NCI-H2196 (cell line): ENCODE results near the gene ESPNL.

Source experiments
- DNase-seq: peaks from one replicate; lab custom pipeline; 2025; ENCODE audit not compliant: unreplicated experiment; lab: John Stamatoyannopoulos, UW

The ESPNL gene

DNA sequence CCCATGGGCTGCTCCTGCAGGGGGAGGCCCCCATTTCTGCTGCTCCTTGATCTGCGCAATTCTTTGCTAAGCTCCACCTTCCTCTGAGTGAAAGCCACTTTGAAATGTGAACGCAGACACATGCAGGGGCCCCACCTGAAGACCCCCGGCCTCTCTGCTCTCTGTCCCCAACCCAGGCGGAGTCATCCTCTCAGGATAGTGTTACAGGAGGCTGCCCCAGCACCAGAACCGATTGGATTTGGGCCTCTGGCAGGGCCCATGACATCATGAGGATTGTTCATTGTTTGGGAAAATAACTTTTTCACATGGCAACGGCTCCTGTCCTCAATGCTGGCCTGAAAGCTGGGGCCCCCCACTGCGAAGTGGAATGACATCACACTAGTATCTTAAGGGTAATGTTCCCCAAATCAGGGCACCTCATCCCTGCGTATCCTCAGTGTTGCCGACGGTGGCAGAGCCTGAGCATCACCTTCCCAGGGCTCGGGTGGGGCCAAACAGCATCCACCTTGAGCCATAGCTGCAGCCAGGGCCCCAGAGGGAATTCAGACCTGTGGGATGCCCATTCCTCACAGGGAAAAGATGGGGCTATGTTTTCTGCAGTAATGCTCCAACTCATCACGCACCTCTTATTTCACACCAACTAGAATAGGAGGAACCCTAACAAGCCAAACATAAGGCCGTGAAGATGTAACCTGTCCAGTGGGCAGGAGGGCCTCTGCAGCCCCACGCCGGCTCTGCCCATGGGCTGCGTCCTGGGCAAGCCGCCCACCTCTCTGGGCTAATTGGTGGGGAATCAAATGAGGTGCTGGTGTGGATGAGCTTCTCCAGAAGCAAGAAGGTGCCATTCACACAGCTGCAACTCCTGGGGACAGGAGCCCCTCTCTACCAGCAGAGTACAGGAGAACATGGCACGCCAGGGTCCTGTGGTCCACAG, 55.9 kb downstream of the ESPNL start:
- no peak for DNase-seq

DNA sequence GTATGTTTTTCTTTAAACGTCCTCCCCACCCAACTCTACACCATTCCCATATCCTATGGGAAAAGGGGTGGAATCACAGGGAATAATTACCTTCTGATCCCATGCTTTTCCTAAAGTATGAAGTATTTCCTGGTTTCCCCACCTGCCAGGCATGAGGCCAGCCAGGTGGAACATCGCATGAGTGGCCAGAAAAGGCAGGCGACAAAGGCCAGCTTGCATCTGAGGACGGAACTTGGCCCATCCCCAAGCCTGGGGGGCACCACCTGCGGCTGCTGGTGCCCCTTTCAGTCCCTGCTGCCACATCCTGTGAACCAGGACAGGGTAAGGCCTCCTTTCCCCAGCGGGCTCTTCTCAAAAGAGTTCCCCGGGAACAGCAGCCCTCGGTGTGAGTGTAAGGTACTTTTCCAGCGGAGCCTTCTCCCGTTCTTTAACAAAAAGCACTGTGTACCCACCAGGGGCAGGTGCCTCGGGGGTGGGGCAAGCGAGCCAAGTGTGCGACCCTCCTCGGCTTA, 57.4 kb downstream of the ESPNL start:
- DNase-seq = peak; percentile 75

DNA sequence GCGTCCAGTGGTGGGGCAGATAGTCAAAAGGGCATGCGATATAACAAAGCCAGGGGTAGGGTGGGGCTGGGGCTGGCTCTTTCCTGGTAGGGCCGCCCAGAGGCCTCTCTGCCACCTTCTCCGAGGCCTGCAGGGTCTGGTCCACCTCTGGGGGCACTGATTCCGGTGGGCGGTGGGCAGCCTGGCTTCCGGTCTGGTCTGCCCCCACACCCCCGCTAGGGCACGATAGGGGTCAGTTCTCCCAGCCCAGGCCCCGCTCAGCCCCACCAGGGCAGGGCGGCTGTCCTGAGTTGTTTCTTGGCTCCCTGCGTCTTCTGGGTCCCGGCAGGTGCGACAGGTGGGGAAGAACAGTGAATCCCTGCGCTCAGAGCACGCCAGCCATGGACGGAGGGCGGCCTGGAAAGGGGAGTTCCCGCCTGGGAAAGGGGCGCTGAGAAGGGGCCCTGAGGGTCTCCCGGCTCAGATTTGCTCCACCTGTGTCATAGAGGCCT, 57.9 kb downstream of the ESPNL start:
- DNase-seq = peak; percentile 39

DNA sequence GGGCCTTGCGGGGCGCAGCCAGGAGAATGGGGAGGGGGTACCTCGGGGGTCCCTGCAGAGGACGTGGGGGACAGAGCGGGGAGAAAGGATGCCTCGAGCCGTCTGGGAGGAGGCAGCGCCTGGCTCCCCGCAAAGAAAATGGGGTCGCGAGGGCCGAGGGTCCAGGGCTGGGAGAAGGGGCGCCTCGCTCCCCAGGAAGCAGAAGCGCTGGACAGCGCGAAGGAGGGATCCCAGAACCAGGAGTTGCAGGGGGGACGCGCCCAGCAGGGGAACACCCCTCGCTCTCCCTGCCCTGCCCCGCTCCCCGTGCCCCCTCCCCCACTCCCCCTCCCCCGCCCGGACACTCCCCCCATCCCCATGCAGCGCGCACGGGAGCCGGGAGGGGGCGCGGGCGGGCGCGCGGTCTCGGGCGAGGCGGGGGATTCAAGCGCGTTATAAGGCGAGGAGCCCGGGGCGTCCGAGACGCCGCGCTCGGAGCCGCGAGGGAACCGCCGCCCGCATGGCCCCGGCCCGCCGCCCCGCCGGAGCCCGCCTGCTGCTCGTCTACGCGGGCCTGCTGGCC, 58.5 kb downstream of the ESPNL start, which contains the start of gene ERFE:
TSS of gene ERFE (plus strand) at position 462 of the 562 bp plus-strand sequence. CDS start at position 500, 38 bp downstream.
- DNase-seq = peak; percentile 72

DNA sequence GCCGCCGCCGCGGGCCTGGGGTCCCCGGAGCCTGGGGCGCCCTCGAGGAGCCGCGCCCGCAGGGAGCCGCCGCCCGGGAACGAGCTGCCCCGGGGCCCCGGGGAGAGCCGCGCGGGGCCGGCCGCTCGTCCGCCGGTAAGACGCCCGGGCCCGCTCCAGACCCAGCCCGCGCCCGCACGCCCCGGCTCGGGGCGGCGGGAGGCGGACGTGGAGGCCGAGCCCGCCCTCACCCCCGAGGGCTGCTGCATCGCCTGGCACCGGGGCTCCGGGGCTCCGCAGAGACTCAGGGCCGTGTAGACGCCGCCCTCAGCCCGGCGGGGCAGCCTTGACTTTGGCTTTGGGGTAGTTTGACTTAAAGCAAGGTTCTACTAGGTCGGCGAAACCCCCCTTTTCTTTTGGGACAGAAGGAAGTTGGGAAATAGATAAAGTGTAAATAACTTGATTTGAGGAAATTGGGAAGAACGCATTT, 59.0 kb downstream of the ESPNL start:
- DNase-seq = no peak

DNA sequence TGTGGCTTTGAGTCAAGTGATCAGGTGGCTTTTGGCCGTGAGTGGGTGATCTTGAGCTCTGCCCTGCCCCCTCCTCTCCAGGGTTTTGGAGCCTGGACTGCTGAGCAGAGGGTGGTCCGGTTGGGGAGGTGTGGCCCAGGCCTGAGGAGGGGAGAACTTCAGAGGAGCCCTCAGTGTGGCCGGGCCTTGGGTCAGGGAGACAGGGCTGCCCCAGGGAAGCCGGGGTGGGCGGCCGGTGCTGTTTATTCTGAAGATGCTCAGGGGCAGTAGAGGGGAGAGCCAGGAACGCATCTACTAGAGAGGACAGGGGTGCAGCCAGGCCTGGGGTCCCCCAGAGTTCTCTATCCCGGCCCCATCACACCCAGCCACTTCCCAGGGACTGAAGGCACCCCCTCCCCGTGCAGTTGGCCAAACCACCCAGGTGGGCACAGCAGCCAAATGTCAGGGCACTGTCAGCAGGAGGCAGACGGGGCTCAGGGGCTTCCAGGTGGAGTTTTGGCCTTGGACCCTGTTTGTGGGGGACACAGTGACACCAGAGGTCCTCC, 59.6 kb downstream of the ESPNL start:
- DNase-seq = no peak

DNA sequence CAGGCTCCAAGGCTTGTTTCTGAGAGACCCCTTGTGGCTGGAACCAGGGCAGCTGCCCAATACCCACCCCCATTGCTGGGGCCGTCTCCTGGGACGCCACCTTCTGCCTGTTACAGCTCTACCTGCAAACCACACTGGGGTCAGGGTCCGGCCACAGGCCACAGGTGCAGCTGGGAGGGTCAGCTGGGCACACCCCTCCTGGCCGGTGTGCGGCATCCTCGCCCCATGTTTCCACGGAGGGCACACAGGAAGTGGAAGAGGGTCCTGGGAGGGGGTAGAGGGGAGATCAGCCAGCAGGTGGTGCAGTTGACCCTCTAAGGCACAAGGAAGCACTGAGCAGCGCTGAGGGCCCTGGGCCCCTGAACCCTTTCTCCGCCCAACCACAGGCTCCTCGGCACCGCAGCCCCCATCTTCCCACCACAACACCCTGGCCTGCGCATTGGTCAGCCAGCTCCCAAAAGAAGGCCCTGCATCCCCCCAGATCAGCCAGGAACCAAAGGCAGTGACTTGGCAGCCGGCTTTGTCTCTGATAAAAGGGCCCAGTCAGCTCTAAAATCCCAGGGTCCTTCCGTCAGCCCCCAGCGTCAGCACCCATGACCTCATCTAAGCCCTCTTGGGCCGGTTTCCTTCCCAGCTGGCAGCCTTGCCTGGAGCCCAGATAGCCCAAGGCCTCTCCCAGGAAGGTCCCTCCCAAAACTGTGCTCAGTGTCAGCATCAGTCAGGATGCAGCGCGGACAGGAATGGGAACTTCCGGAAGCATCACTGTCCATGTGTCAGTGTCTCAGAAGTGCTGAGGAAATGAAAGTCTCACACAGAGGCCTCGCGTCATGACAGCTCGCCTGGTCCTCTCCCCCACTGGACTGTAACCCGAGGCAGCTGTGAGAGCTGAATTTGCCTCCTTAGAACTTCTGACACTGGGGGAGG, 60.3 kb downstream of the ESPNL start:
- no peak for DNase-seq

DNA sequence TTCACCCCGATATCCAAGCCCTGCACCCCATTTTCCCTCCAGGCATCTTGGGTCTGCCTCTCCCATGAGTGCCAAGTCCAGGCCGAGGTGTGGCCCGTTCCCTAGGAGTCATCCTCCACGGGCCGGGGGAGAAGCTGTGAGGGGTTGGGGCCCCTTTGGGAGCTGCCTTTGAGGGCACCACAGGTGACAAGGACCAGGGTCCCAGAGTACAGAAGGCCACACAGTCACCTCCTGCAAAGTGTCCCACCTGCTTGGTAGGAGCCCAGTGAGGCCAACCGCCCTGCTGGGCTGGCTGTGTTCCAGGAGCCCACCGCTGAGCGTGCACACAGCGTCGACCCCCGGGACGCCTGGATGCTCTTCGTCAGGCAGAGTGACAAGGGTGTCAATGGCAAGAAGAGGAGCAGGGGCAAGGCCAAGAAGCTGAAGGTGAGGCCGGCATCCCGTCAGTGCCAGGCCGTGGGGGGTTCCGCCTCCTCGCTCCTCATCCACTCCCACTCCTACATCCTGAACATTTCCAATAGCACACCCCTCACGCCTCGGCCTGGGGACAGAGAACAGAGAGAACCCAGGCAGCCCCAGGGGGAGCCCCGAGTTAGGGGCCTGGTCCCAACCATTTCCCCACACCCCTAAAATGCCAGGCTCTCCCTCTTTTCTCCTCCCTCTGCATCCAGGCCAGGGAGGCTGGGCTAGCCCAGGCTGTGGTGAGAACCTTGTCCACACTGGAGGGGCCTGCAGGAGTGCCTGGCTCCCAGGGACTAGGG, 61.3 kb downstream of the ESPNL start:
- DNase-seq = no peak

DNA sequence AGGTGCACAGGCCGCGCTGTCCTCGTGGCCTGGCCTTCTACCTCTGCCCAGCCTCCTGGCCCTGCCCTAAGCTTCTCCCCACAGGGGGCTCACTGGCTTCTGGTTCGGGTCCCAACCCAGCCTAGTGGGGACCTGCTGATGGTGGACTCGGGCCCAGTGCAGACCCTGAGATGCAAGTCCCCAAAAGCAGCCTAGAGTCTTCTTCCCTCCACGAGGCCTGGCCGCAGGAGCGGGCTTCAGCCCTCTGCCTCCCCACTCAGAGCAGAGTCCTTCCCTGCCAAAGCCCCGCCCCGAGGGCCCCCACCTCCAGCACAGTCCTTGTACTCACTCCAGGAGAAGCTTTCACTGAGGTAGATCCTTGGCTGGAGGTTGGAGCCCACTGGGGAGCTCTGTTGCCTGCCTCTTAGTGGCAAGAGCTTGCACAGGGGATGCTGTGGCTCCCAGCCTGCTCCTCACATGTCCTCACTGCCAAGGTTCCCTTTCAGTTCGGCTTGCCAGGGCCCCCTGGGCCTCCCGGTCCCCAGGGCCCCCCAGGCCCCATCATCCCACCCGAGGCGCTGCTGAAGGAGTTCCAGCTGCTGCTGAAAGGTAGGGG, 62.2 kb downstream of the ESPNL start:
- no peak for DNase-seq

DNA sequence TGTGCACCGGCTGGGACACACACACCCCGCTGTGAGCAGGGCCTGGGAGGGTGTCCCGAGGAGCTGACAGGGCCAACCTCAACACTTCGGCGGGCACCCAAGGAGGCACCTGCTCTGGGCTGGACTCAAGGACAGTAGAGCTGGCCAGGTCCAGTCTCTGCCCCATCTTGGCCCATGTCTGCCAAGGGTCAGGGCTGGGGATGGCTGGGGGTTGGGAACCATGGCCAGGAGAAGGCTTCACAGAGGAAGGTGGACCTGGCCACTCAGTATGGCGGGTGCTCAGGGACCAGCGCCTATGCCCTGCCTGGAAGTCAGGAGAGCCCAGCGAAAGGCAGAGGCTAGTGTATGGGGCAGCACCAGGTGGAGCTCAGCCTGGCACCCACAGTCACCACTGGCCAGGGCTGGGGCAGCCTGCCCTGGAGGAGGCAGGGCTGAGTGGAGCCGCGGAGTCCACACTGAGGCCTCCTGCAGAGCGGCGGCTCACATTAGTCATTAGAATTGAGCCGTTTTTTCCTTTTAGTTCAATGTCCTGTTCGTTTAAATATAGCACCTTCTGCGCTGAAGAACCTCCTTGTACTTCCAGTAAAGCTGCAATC, 62.8 kb downstream of the ESPNL start:
- no peak for DNase-seq

DNA sequence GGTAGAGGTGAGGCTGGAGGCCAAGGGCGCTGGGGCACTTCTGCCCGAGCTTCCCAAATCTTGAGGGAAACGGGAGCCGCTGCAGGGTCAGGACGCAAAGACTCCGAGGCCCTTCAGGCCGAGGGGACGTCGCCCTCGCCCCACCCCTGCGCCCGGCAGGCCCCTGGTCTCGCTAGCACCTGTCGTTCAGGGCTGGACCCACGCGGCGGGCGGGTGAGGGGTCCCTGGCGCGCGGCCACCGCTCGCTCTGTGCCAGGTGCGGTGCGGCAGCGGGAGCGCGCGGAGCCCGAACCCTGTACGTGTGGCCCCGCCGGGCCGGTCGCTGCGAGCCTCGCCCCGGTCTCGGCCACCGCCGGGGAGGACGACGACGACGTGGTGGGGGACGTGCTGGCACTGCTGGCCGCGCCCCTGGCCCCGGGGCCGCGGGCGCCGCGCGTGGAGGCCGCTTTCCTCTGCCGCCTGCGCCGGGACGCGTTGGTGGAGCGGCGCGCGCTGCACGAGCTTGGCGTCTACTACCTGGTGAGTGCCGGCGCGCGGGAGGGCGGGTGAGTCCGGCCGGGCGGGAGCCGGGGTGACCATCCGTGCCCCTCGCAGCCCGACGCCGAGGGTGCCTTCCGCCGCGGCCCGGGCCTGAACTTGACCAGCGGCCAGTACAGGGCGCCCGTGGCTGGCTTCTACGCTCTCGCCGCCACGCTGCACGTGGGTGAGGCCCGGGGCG, 63.5 kb downstream of the ESPNL start:
- DNase-seq = no peak

DNA sequence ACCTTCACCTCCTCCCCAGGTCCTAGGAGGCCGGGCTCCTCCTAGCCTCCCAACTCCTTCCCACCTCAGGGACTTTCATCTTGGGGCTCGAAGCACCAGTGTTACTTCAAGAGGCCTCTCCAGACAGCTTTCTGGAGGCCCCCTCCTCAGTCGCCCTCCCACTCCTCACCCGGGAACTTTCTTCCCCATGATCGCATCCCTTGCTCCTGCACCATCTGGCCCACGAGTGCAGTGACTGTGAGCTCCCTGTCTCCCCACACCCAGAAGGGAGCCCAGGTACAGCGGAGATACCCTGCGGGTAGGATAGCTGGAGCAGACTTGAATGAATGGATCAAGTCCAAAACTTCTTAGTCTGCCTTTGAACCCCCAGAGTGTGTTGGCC, 64.8 kb downstream of the ESPNL start:
- DNase-seq = no peak

DNA sequence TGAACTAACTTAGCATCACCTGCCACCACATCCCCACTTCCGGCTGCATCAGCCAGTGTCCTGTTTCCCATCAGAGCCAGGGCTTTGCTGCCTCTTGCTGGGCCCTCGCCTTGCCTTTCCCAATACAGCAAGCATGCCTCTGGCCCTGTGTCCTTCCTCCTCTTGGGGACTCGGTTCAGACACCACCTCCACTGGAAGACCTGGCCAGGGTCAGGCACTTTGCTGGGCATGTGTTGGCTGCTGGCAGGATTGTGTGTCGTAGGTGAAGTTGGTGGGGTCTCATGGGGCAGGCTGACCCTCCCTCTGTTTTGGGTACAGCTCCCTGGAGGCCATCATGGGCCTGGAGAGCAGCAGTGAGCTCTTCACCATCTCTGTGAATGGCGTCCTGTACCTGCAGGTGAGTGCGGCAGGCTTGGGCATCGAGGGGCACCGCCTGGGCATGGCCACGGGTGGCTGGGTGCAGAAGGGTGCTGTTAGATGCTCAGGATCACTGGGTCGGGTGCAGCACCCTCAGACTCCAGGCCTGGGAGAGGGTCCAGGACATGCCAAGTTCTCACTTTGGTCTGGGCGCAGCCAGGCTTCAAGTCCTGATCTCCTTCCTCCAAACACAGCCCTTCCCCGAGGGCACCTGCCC, 65.3 kb downstream of the ESPNL start:
- no peak for DNase-seq

DNA sequence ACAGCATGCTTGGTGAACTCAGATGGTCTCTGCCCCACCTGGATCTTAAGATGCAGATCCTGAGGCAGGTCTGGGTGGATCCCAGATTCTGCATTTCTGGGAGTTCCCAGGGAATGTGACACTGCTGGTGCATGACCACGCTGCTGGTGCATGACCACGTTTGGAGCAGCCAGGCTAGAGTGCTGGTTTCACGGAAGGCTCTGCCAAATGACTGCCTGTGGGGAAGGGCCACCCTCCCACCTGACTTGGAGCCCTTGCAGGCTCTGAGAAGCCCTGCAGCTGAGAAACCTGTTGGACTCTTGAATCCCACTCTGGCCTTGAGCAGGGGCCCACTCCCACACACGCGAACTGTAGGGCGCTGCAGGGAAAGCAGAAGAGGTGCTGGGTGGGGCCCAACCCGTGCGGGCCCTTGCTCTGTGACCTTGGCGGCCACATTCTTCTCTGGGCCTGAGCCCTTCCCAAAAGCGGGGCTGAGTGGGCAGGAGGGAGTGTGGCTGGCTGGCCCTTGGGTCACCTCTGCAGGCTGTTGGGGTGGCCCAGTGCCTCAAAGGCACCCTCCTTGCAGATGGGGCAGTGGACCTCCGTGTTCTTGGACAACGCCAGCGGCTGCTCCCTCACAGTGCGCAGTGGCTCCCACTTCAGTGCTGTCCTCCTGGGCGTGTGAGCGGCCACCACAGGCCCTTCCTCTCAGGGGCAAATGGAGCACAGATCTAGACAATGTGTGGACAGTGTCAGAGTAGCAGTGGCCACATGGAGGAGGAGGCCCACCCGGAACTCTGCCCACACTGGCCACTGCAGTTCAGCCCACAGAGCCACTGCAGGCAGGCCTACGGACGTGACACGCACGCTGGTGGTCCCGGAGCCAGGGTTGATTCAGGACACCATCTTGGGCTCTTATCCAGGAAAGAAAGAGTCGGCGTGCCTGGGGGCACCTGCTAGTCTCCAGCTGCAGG, 66.5 kb downstream of the ESPNL start:
- DNase-seq = no peak

DNA sequence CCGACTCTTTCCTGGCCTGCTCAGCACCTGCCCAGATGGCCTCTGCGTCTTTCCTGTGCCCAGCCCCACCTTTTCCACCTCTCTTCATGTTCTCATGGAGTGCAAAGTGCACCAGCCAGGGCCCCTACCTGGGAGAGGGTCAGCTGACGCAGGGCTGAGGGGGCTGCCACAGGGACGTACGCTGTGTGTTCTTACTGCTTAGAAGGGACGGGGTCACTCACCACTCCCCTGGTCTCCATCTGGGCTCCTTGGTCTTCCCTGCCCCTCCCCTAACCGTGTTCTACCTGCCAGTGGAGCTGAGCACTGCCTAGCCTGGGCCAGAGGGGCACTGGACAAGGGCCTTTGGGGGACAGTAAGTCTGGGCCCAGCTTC, 67.2 kb downstream of the ESPNL start:
- no peak for DNase-seq

DNA sequence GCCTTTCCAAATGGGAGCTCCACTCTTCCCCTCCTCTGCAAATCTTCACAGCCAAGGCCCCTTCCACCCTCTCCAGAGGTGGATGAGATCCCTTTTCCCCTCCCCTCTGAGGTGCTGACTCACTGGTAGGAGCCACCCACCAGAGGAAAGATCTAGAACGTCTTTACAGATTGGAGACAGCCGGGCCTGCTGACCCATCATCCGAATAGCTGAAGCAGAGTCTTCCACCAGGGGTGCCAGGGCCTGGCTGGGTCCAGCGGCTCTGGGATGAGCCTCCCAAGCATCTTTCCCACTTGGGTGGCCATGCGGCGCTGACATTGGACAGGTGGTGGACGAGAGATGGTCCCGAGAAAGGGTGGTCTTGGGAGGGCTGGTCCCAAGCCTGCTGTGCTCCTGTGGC, 67.6 kb downstream of the ESPNL start:
- DNase-seq = no peak
